Mammary microvascular endothelial cell (primary cell): Measurements from ENCODE around the gene STIL. TPM values are rescaled to one million over a fixed set of nuclear protein-coding genes. Genes with fewer than 3 reads are reported as not detected.

Experiments used
- total RNA-seq: library from RNA; depleted of rRNA; stranded (reverse); fragments of >200 nt; gene quantifications from 2 replicates; pipeline ENCODE4 v1.2.3, GENCODE V29; 2015

Gene STIL
- total RNA-seq, result 16.8 and 17.6 TPM in 2 replicates

GRCh38 chr1:47313915-47314664, at the start of gene STIL:
Gene STIL (minus strand): TSS chr1:47314147. CDS start chr1:47310319, 3,828 bp downstream.

GRCh38 chr1:47333578-47333921, 19.6 kb upstream of the STIL start, which contains the start of gene CMPK1:
Gene CMPK1 (plus strand): TSS chr1:47333790. CDS start chr1:47333946, 156 bp downstream.

DNA sequence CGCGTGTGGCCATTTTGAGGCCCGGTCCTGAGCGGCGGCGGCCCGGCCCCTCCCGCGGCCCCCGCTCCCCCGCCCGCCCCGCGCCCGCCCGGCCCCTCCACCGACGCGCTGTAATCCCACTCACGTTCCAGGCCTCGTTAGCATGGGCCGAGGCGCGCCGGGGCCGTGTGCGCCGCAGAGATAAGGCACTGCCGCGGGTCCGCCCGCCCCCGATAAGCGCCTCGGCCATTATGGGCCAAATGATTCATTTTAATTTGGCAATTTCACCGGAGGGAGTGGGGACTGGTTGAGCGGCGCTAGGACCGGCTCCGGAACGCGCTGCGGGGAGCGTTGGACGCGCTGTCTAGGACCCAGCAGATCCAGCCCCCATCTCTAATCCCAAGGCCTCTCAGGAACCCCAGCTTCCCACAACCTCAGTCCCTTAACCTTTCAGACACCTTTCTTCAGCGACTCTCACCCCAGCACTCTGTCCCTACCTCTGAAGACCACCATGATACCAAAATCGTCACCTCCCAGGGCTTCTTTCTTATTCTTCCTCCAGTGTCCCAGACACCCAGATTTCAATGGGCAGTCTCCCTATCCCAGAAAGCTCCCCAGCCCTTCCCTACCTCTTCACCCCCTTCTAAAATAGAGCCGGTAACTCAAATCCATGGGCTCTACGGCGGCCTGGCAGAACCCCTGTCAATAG, 81.6 kb downstream of the STIL start, which contains the start of gene TAL1:
Gene TAL1 (minus strand): TSS at position 39 of the 688 bp plus-strand sequence. CDS start 6,337 bp downstream, outside the sequence.

Other genes with a start within 250 kb of the STIL start
- not detected in 2 replicates for gene CYP4Z1, start 246.9 kb downstream of the STIL start, total RNA-seq
- gene CYP4A22, start 176.7 kb downstream of the STIL start, total RNA-seq, result not detected in 2 replicates
- gene PDZK1IP1, start 124.1 kb downstream of the STIL start, total RNA-seq, result 0.13 and 0.30 TPM in 2 replicates
- gene TAL1, start 81.9 kb downstream of the STIL start, total RNA-seq, result 25.1 and 25.8 TPM in 2 replicates
- 71.3 and 76.3 TPM in 2 replicates for gene CMPK1, start 19.6 kb upstream of the STIL start, total RNA-seq
- not detected in 2 replicates for gene FOXE3, start 102.1 kb upstream of the STIL start, total RNA-seq
- gene FOXD2, start 123.9 kb upstream of the STIL start, total RNA-seq, result 0.30 and 0.33 TPM in 2 replicates